GM12874 (cell line): ENCODE measurements around the gene IL1RN.

Source experiments
- CTCF ChIP-seq: IDR thresholded peaks from 2 replicates; pipeline ENCODE4 v1.5.1; 2011; ENCODE audit warnings: low read depth, mild to moderate bottlenecking, control low read depth, low read length, moderate library complexity; ENCODE audit not compliant: insufficient read depth

The IL1RN gene

GRCh38 chr2:113176696-113177355, 49.4 kb downstream of the IL1RN start:
- TF ChIP-seq CTCF, result no peak

- TF ChIP-seq CTCF, result no peak
Observed at GRCh38 chr2:113178069-113178746, 50.8 kb downstream of the IL1RN start.

GRCh38 chr2:113178891-113179290, 51.5 kb downstream of the IL1RN start:
- TF ChIP-seq CTCF, result no peak

GRCh38 chr2:113179446-113180045, 52.1 kb downstream of the IL1RN start:
- TF ChIP-seq CTCF, result no peak

- TF ChIP-seq CTCF, result no peak
Observed at GRCh38 chr2:113180131-113180946, 52.9 kb downstream of the IL1RN start.

- no peak for TF ChIP-seq CTCF
Observed at GRCh38 chr2:113181258-113182051, 54.1 kb downstream of the IL1RN start.
